Keratinocyte (primary cell): ENCODE data around the gene HNRNPUL2.

Experiments
- CTCF ChIP-seq, 3 experiments: IDR thresholded peaks in 1 of 3; conservative IDR thresholded peaks in 1 of 3; optimal IDR thresholded peaks in 1 of 3; 2 replicates in 2 of 3; 3 replicates in 1 of 3; pipeline versions ENCODE3 to v1.5.1; 2011; ENCODE audit warnings: low read length in 3 of 3, mild to moderate bottlenecking in 3 of 3, moderate library complexity in 2 of 3, control low read depth in 1 of 3, inconsistent platforms in 1 of 3; ENCODE audit not compliant: insufficient read depth in 2 of 3; ENCODE audit errors: extremely low read depth in 1 of 3
- EZH2 ChIP-seq: IDR thresholded peaks from one replicate; pipeline ENCODE4 v1.6.1; 2012; ENCODE audit warnings: inconsistent platforms, mild to moderate bottlenecking, low read length, moderate library complexity

- no peak for TF ChIP-seq CTCF (optimal IDR thresholded peaks at IDR 0.05 in 1 of 3, IDR thresholded peaks at IDR 0.05 in 1 of 3, conservative IDR thresholded peaks at IDR 0.05 in 1 of 3; ENCODE audit: extremely low read depth in 1 of 3, insufficient read depth in 2 of 3, low read length in 3 of 3)
- TF ChIP-seq EZH2 = no peak
Measured at GRCh38 chr11:62709247-62710000, 17.8 kb downstream of the HNRNPUL2 start.
